ENCODE data around the gene STOML1.
"Not testable (repeated sequence)": the region's sequence is repeated elsewhere in the genome, so short reads cannot be mapped to it uniquely, and the experiment has no call there.

STOML1 gene

GRCh38 chr15:73986055-73986775 is 5.9 kb downstream of the STOML1 start:
- DNase-seq = no peak

GRCh38 chr15:73985101-73985873 is 6.8 kb downstream of the STOML1 start:
- DNase-seq = peak in 1 of 2 experiments; percentile 8

GRCh38 chr15:73984208-73984979 is 7.7 kb downstream of the STOML1 start:
- DNase-seq = peak; percentile 16 to 28

GRCh38 chr15:73983773-73984172 is 8.3 kb downstream of the STOML1 start:
- peak in 1 of 2 experiments; percentile 75 for DNase-seq

GRCh38 chr15:73983211-73983727 is 8.8 kb downstream of the STOML1 start:
- peak; percentile 68 to 85 for DNase-seq

GRCh38 chr15:73982222-73982962 is 9.7 kb downstream of the STOML1 start:
- DNase-seq = peak; percentile 17 to 56

GRCh38 chr15:73981761-73982221 is 10.3 kb downstream of the STOML1 start:
- no peak for DNase-seq

- no peak for DNase-seq
These were observed 12.5 kb downstream of the STOML1 start for GRCh38 chr15:73979636-73980035.

GRCh38 chr15:73978896-73979295 is 13.2 kb downstream of the STOML1 start:
- no peak for DNase-seq

GRCh38 chr15:73975440-73976125 is 16.5 kb downstream of the STOML1 start:
- DNase-seq = peak in 1 of 2 experiments; percentile 31

GRCh38 chr15:73973683-73974200 is 18.4 kb downstream of the STOML1 start:
- DNase-seq = not testable (repeated sequence)

GRCh38 chr15:73972984-73973682 is 19.0 kb downstream of the STOML1 start:
- peak; percentile 70 to 90 for DNase-seq

GRCh38 chr15:73969151-73969759 is 22.8 kb downstream of the STOML1 start:
- no peak for DNase-seq

- DNase-seq = no peak
These were observed 23.6 kb downstream of the STOML1 start for GRCh38 chr15:73968461-73968860.

GRCh38 chr15:73965758-73966113 is 26.4 kb downstream of the STOML1 start:
- no peak for DNase-seq

- DNase-seq = no peak
These were observed 26.9 kb downstream of the STOML1 start for GRCh38 chr15:73965094-73965757.

- peak; percentile 31 to 69 for DNase-seq
These were observed 27.4 kb downstream of the STOML1 start for GRCh38 chr15:73964736-73965093.

- DNase-seq = no peak
These were observed 29.7 kb downstream of the STOML1 start for GRCh38 chr15:73962433-73962832.

- DNase-seq = not testable (repeated sequence)
These were observed 31.5 kb downstream of the STOML1 start for GRCh38 chr15:73960472-73961070.
